NCI-H748 treated with DMSO at 0.1 percent for 48 hours (cell line): Measurements from ENCODE around the gene TMEM63C.

Source experiments
- DNase-seq: peaks from one replicate; lab custom pipeline; 2025; lab: John Stamatoyannopoulos, UW

The TMEM63C gene

GRCh38 chr14:77222546-77223225 lies 41.1 kb downstream of the TMEM63C start:
- DNase-seq: no peak

- no peak for DNase-seq
Measured at GRCh38 chr14:77224212-77224611, 42.6 kb downstream of the TMEM63C start.

- no peak for DNase-seq
Measured at GRCh38 chr14:77225254-77225653, 43.7 kb downstream of the TMEM63C start.

DNA sequence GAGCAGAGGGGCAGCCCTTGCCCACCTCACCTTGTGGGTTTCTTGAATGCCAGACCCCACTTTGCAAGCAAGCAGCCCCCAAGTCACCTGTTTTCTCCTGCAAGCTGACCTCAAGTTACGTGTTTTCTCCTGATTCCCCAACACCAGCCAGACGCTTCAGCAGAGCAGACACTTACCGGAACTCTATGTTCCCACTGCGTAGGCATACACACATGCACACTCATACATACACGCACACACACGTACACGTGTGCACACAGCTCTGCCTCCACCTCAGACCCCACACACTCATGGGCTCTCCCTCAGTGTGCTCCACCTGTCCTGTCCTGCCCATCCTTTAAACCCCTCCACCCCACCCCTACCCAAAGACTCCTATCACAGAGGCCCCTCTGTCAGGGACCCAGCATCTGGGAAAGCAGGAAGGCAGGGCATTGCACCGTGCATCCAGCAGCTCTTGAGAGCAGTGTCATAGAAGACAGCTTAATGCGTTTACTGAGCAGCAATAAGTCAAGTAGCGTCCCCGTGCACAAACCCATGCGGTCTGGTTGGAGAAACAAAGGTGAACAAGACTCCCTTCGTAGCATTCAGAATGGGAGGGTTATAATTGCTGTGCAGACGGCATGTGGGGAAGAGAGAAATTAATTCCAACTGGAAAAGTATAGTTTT lies 44.4 kb downstream of the TMEM63C start:
- no peak for DNase-seq

DNA sequence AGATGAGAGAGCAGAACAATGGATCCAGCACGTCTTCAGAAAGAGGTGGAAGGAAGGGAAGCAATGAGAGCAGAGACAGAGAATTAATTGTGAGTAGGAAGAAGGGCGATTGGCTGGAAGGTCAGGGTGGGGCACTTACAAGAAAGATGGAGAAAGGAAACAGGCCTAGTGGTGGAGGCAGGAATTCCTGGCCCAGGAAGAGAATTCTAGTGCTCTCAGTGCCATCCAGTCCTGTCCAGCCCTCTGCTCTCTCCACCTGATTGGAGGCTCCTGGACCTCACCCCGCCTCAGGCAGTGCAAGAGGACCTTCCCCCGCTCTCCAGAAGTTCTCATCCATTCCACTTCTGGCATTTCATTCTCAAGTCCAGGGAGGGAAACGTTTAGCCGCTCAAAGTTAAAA lies 46.5 kb downstream of the TMEM63C start:
- DNase-seq: no peak

GRCh38 chr14:77230914-77231313 lies 49.3 kb downstream of the TMEM63C start:
- DNase-seq: no peak

DNA sequence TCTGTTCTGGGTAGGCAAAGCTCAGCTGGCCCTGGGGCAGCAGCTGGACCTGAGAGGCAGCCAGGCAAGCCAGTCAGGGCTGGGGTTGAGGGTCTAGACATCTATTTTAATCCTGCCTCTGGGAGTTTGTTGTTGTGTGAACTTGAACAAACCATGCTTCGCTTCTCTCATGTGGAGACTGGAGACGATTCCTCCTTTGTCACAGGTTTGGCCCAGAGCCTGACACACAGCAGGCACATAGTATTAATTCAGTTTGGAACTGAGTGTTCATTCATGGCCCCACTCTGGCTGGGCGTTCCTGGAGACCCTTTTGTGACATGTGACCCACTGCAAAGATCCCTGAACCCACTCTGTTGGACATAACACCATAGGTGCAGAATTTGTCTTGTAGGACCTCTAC lies 50.1 kb downstream of the TMEM63C start:
- no peak for DNase-seq

DNA sequence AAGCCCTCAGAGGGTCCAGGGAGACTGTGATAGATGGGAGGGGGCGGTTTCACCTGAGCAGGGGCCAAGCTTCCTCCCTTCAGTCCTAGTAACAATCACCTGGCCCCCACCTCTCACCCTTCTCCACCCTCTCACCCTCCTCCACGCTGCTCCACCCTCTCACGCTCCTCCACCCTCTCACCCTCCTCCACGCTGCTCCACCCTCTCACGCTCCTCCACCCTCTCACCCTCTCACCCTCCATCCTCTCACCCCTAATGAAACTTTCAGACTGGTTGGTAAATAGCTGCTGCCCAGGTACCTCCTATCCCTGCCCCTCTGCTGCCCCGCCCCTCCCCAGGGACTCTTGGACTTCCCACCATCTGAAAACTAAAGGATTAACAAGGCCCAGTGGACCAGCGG lies 55.2 kb downstream of the TMEM63C start:
- no peak for DNase-seq

GRCh38 chr14:77238356-77238755 lies 56.8 kb downstream of the TMEM63C start:
- no peak for DNase-seq

GRCh38 chr14:77238996-77239395 lies 57.4 kb downstream of the TMEM63C start:
- no peak for DNase-seq

- no peak for DNase-seq
Measured at GRCh38 chr14:77239412-77239811, 57.8 kb downstream of the TMEM63C start.

GRCh38 chr14:77240336-77240915 lies 58.8 kb downstream of the TMEM63C start:
- no peak for DNase-seq

DNA sequence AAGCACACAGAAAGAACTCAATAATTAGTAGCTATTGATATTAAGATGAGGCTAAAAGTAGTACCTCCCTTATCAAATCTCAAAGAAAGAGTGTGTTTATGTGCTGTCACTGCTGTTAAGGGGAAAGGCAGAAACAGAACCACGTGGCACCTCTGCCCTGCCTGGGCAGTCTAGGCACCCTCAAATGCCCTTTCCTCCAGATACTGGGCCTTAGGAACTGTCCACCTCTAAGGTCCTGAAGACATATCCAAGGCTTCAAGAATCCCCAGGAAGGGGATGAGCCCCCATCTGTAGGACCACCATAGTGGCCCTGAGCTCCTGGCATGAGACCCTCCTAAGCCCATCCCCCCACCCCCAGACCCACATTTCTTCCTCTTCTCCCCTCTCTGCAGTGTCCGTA lies 60.4 kb downstream of the TMEM63C start:
- DNase-seq: no peak

GRCh38 chr14:77242752-77243151 lies 61.2 kb downstream of the TMEM63C start:
- DNase-seq: no peak

DNA sequence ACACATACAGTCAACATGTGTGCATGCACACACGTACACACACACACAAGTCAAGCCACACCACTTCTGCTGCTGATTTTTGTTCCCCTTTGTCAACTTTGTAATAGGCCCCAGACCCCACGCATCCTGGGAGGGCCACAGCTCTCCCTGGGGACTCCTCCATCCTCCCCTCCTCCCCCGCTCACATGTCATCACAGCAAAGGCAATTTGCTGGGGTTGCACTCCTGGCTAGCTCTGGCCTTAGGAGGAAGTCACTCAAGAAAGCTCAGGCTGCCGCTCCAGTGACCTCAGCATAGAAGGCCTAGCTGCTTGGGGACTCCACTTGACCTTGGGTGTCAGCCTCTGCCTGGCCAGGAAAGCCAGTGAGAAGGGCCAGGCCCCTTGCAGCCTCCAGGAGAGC lies 62.3 kb downstream of the TMEM63C start:
- no peak for DNase-seq

- DNase-seq: no peak
Measured at GRCh38 chr14:77245820-77246219, 64.2 kb downstream of the TMEM63C start.

DNA sequence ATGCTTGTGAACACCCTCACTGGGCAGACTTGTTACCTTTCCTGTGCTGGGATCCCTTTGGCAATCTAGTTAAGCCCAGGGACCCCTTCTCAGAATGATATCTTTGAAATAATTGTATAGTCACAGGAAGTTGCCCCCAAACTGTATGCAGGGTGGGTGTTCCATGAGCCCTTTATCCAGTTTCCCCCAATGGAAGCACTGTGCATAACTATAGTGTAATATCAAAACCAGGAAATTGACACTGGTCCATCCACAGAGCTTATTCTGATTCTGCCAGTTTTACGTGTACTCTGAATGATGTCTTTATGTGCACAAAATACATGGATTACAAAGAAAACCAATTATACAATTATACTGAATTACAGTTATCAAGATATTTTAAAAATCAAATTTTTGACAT lies 65.2 kb downstream of the TMEM63C start:
- no peak for DNase-seq

- no peak for DNase-seq
Measured at GRCh38 chr14:77248666-77249065, 67.1 kb downstream of the TMEM63C start.

GRCh38 chr14:77249286-77249685 lies 67.7 kb downstream of the TMEM63C start:
- DNase-seq: no peak

DNA sequence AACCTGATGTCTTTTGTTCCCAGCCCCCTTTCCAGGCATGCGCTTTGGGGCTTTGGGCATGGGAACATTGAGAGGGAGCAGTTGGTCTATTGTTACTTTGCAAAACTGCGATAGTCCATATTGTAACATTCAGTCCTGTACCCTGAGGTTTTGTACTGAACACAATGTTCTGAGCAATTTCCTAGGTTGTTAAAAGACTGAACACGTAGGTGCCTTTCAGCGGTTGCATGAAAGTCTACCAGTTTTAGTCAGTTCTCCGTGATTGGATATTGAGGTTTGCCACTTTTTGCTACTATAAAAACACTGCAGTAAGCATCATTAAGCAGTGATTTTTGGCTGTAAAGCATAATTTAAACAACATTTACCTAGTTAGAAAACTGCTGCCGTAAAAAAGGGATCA lies 69.3 kb downstream of the TMEM63C start:
- no peak for DNase-seq

- DNase-seq: no peak
Measured at GRCh38 chr14:77251870-77252269, 70.3 kb downstream of the TMEM63C start.

DNA sequence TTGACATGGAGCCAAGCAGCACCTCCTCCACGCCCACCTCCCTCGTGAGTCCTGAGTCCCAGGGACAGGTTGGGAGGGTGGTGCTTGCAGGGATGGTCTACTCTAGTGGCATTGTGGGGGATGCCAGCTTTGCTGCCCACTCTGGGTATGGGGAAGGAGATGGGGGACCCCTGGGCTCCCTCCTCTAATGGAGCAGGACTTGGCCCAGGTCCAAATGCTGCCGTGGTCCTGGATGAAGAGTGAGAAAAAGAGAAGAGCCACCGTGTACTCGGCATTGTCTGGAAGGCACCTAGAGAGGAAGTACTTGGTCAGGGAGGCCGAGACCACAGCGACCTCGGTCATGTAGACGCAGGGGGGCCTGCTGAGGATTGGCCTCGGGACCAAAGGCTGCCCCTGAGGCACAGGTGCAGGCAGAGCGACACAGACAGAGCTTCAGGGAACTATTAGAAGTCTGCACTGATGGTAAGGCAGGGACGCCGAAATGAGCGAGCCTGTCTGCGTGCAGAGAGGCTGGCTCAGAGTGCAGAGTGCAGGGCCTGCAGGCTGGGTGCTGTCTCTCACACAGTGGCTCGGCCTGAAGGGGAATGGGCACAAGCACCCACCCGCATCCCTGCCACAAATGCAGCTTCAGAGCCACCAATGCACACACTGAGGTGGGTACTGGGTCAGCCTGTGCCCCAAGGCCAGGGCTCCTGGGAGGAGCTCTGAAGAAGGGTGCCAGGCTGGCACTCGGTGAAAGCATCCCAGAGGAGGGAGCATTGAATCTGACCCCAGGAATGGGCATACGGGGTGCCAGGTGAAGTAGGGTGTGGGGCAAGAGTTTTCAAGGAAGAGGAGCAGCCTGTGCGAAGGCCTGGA lies 72.0 kb downstream of the TMEM63C start:
- DNase-seq: no peak

DNA sequence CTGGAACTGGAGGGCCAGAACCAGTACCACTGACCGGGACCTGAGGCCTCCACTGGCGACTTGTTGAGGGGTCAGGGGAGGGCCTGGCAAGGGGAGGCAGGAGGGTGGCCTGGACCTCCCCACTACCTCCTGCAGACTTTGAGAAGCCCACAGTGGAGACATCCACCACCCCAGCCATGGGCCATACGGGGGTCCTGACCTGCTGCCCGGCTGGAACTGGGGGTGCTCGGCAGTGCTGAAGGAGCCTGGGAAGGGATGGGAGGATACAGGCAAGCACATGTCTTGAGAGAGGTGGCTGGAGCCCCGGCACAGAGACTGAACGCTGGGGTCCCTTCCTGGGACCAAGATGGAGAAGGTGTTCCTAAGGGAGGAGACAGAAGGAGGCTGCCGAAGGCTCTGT lies 75.1 kb downstream of the TMEM63C start:
- no peak for DNase-seq
